Osteocyte (in vitro differentiated cells): ENCODE results near the gene SLC25A3. TPM values are rescaled to one million over a fixed set of nuclear protein-coding genes. Genes with fewer than 3 reads are reported as not detected.
"Not testable (repeated sequence)": the region's sequence is repeated elsewhere in the genome, so short reads cannot be mapped to it uniquely, and the experiment has no call there.

ENCODE experiments used
- DNase-seq: peaks from one replicate; pipeline ENCODE4 v3.0.0; 2021; ENCODE audit warnings: mixed read lengths; ENCODE audit not compliant: unreplicated experiment; ENCODE audit errors: extremely low spot score
- H3K27ac Mint-ChIP-seq: one replicate; pipeline ENCODE4 v1.8.0; 2021; ENCODE audit warnings: mild to moderate bottlenecking, mixed read lengths; ENCODE audit not compliant: unreplicated experiment
- H3K27me3 Mint-ChIP-seq: one replicate; pipeline ENCODE4 v1.8.0; 2021; ENCODE audit warnings: mixed read lengths; ENCODE audit not compliant: unreplicated experiment
- H3K36me3 Mint-ChIP-seq: one replicate; pipeline ENCODE4 v1.8.0; 2021; ENCODE audit warnings: mixed read lengths; ENCODE audit not compliant: unreplicated experiment
- H3K4me1 Mint-ChIP-seq: one replicate; pipeline ENCODE4 v1.8.0; 2021; ENCODE audit warnings: mixed read lengths; ENCODE audit not compliant: unreplicated experiment
- H3K4me3 Mint-ChIP-seq: one replicate; pipeline ENCODE4 v1.8.0; 2021; ENCODE audit warnings: mild to moderate bottlenecking, moderate library complexity, mixed read lengths; ENCODE audit not compliant: unreplicated experiment
- H3K9me3 Mint-ChIP-seq: one replicate; pipeline ENCODE4 v1.8.0; 2021; ENCODE audit warnings: mixed read lengths; ENCODE audit not compliant: unreplicated experiment
- long read RNA-seq: library from polyadenylated mRNA; unstranded; transcript quantifications from one replicate; pipeline ENCODE4 v2.0.0, GENCODE V29; 2021
- total RNA-seq: library from RNA; stranded (reverse); gene quantifications from 2 replicates; pipeline ENCODE4 v1.2.1, GENCODE V29; 2021
- TF ChIP-seq, protein P1 (sequence below): fragments of 200-600 bp; sonication (generic); IDR thresholded peaks from 2 replicates; pipeline ENCODE4 v1.5.0; 2021; ENCODE audit warnings: antibody characterized with exemption, mild to moderate bottlenecking, moderate library complexity

The SLC25A3 gene
- total RNA-seq: 581 and 583 TPM in 2 replicates
- long read RNA-seq, full-length matches to known transcripts: 5,253 of 5,369 reads
- long read RNA-seq, partial matches to known transcripts: 31 of 5,369 reads
- long read RNA-seq, other reads (novel, unspliced or antisense): 85 of 5,369 reads

DNA sequence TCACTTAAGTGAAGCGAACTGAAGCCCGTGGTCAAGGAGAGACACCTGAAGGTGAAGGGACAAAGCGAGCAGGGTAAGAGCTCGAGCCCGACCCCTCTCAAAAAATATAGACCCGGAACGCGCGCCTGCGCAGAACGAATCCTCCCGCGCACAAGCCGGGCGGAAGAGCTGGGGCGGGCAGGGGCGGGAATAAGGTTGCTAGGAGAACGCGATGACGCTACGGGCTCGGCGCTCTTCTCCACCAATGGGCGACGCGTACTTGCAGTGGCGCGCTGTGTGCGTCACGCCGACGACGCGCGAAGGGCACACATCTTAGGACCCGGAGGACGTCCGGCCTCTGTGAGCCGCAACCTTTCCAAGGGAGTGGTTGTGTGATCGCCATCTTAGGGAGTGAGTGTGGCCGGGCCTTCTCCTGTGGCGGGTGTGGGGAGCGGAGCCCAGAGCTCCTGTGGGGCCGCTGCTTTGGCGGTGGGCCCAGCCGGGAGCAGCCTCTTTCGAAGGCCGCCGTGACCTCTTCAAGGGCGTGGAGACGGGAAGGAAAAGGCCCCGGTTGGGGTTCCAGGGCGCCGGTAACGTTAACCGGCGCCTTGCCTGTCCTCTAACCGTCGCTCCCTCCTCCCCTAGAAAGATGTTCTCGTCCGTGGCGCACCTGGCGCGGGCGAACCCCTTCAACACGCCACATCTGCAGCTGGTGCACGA is at the start of gene SLC25A3:
Gene SLC25A3, plus strand, starts transcription at position 336 of the 699 bp plus-strand sequence. Its CDS starts 293 bp downstream, at position 629.
- Mint-ChIP-seq H3K4me1 (peaks cover 34% of the 10 kb centered on the region), H3K9me3 (no peaks in the 10 kb centered on the region), H3K27me3 (no peaks in the 10 kb centered on the region), H3K4me3 (peak within 1 kb of the TSS; percentile 83), H3K36me3 (peaks cover 16% of the 10 kb centered on the region), H3K27ac (peak within 1 kb of the TSS; percentile 93)
- TF ChIP-seq, protein P1, sequence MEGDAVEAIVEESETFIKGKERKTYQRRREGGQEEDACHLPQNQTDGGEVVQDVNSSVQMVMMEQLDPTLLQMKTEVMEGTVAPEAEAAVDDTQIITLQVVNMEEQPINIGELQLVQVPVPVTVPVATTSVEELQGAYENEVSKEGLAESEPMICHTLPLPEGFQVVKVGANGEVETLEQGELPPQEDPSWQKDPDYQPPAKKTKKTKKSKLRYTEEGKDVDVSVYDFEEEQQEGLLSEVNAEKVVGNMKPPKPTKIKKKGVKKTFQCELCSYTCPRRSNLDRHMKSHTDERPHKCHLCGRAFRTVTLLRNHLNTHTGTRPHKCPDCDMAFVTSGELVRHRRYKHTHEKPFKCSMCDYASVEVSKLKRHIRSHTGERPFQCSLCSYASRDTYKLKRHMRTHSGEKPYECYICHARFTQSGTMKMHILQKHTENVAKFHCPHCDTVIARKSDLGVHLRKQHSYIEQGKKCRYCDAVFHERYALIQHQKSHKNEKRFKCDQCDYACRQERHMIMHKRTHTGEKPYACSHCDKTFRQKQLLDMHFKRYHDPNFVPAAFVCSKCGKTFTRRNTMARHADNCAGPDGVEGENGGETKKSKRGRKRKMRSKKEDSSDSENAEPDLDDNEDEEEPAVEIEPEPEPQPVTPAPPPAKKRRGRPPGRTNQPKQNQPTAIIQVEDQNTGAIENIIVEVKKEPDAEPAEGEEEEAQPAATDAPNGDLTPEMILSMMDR: no peak
- DNase-seq: peak; percentile 98

DNA sequence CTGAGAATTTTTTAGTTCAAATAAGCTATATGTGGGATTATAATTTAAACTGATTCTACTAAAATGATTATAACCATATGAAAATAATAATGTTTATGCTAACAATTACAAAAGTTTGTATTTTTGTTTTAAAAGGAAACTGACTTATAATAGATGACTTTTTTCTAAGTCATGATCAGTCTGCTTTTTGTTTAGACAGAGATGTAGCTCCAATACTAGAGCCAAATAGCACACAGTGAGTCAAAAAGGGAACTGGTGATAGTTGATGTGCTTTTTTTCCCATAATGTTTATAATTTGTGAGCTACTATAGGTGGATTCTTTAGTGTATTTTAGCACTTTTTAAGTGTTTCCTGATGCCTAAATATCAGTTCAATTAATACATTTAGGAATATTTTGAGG is 49.8 kb upstream of the SLC25A3 start:
- no peak for DNase-seq
- peak overlapping the region; percentile 10 for H3K27ac Mint-ChIP-seq

DNA sequence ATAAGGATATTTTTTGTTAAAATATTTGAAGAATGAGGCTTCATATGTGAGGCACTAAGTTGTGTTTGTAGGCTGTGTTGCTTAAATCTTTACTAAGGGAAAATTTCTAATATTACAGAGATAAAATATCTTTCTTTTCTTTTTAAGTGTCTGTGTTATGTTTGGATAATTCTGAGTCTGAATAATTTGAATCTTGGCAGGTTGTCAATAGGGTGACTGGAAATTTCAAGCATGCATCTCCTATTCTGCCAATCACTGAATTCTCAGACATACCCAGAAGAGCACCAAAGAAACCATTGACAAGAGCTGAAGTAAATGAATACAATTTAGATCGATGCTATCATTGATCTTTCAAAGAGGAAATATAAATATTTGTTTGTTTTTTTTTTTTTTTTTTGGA is 48.7 kb upstream of the SLC25A3 start:
- Mint-ChIP-seq H3K27ac (peak overlapping the region; percentile 2), H3K4me3 (no peak overlapping the region), H3K9me3 (no peaks in the 10 kb centered on the region), H3K27me3 (no peaks in the 10 kb centered on the region), H3K36me3 (peaks cover 25% of the 10 kb centered on the region), H3K4me1 (peaks cover 14% of the 10 kb centered on the region)
- TF ChIP-seq, protein P1: no peak
- no peak for DNase-seq

More for the DNA sequence above, 49.8 kb upstream of the SLC25A3 start:
- Mint-ChIP-seq H3K4me3 (no peak overlapping the region), H3K36me3 (peaks cover 23% of the 10 kb centered on the region), H3K4me1 (peaks cover 14% of the 10 kb centered on the region), H3K27me3 (no peaks in the 10 kb centered on the region), H3K9me3 (no peaks in the 10 kb centered on the region)
- TF ChIP-seq, protein P1: no peak

DNA sequence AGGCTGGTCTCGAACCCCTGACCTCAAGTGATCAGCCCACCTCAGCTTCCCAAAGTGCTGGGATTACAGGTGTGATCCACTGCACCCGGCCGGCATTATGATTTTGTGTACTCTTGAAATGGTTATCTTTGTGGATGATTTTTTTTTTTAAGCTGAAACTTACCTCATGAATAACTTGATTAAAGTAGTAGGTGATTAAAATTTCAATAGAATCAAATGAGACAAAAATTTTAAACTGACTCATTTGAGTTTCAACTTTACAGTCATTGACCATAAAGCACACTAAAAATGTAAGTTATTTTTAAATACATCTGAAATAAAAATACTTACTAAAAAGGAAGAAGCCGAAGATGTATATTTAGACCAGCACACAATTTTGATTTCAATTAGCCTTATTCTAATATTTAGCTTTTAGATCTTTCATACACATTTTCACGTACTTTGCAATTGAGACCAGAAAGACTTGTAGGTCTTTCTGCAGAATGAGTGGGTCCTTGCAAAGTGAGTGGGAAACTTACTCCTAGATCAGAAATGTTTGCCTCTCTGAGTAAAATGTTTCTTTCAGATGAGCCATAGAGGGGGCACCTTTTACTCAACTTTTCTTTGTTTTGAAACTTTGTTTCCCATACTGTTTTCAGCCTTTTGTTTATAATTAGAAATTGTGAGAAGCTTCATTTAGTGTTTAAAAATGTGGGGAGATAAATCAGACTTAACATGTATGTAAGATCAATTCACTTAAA is 43.9 kb upstream of the SLC25A3 start:
- no peak overlapping the region for H3K27ac Mint-ChIP-seq
- TF ChIP-seq, protein P1: no peak
- peaks cover 18% of the 10 kb centered on the region for H3K36me3 Mint-ChIP-seq
- DNase-seq: no peak
- peaks cover 8% of the 10 kb centered on the region for H3K4me1 Mint-ChIP-seq
- H3K4me3 Mint-ChIP-seq: no peak overlapping the region
- H3K27me3 Mint-ChIP-seq: no peaks in the 10 kb centered on the region
- H3K9me3 Mint-ChIP-seq: no peaks in the 10 kb centered on the region

DNA sequence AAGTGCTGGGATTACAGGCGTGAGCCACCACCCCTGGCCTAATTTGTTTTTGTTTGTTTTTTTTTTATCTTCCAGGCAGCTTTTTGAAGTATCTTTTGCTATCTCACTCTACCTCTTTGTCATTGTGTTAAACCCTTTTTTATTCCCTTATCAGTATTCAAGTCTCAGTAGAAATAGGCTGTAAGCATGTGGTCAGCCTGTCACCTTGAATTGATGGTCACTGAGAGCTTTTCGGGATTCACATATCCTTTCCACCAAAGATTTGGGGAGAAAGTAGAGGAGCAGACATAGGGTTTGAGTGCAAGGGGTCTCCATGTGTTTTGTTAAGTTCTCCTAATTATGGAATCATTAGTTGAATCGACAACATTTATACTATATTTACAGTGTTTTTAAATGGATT is 41.7 kb upstream of the SLC25A3 start:
- Mint-ChIP-seq H3K36me3 (peaks cover 16% of the 10 kb centered on the region), H3K9me3 (no peaks in the 10 kb centered on the region), H3K4me1 (no peaks in the 10 kb centered on the region), H3K27me3 (no peaks in the 10 kb centered on the region), H3K27ac (no peak overlapping the region), H3K4me3 (no peak overlapping the region)
- TF ChIP-seq, protein P1: no peak
- no peak for DNase-seq

DNA sequence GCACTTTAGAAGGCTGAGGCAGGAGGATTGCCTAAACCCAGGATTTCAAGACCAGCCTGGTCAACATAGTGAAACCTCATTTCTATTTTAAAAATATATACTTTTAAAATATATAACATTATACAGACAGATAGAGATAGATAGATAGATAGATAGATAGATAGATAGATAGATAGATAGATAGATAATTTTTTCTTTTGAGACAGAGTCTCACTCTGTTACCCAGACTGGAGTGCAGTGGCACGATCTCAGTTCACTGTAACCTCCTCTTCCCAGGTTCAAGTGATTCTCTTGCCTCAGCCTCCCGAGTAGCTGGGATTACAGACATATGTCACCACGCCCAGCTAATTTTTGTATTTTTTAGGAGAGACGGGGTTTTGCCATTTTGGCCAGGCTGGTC is 35.4 kb upstream of the SLC25A3 start:
- not testable (repeated sequence) for H3K4me1 Mint-ChIP-seq, H3K36me3 Mint-ChIP-seq, H3K9me3 Mint-ChIP-seq, H3K27me3 Mint-ChIP-seq, H3K4me3 Mint-ChIP-seq, DNase-seq, H3K27ac Mint-ChIP-seq
